ENCODE measurements around the gene ZNF488.
"Not testable (repeated sequence)": the region's sequence is repeated elsewhere in the genome, so short reads cannot be mapped to it uniquely, and the experiment has no call there.

ZNF488 gene

GRCh38 chr10:47384148-47384921 is at the start of gene ZNF488:
Gene ZNF488 (minus strand): TSS chr10:47384293. CDS start chr10:47368829, 15,464 bp downstream.
- DNase-seq, result peak; percentile 47 to 73

GRCh38 chr10:47425813-47426419 is 41.8 kb upstream of the ZNF488 start:
- no peak for DNase-seq

- DNase-seq, result no peak
These were observed 40.1 kb upstream of the ZNF488 start for GRCh38 chr10:47424231-47424630.

GRCh38 chr10:47423476-47423875 is 39.4 kb upstream of the ZNF488 start:
- DNase-seq, result no peak

- DNase-seq, result no peak
These were observed 37.2 kb upstream of the ZNF488 start for GRCh38 chr10:47421057-47421952.

GRCh38 chr10:47420305-47421056 is 36.4 kb upstream of the ZNF488 start:
- DNase-seq, result no peak

GRCh38 chr10:47419421-47419820 is 35.3 kb upstream of the ZNF488 start:
- no peak for DNase-seq

- no peak for DNase-seq
These were observed 34.9 kb upstream of the ZNF488 start for GRCh38 chr10:47418966-47419365.

- DNase-seq, result no peak
These were observed 34.2 kb upstream of the ZNF488 start for GRCh38 chr10:47418321-47418720.

GRCh38 chr10:47416305-47417218 is 32.5 kb upstream of the ZNF488 start:
- not testable (repeated sequence) for DNase-seq

GRCh38 chr10:47415520-47416304 is 31.6 kb upstream of the ZNF488 start:
- no peak for DNase-seq

GRCh38 chr10:47414752-47415519 is 30.8 kb upstream of the ZNF488 start:
- DNase-seq, result no peak

- DNase-seq, result no peak
These were observed 30.1 kb upstream of the ZNF488 start for GRCh38 chr10:47414227-47414592.

- DNase-seq, result no peak
These were observed 29.6 kb upstream of the ZNF488 start for GRCh38 chr10:47413531-47414226.

- DNase-seq, result no peak
These were observed 28.8 kb upstream of the ZNF488 start for GRCh38 chr10:47412869-47413268.

- no peak for DNase-seq
These were observed 28.2 kb upstream of the ZNF488 start for GRCh38 chr10:47412177-47412730.

GRCh38 chr10:47410862-47411261 is 26.8 kb upstream of the ZNF488 start:
- DNase-seq, result no peak

GRCh38 chr10:47410271-47410670 is 26.2 kb upstream of the ZNF488 start:
- no peak for DNase-seq

GRCh38 chr10:47409866-47410256 is 25.8 kb upstream of the ZNF488 start:
- no peak for DNase-seq
